A549 treated with Mapracorat at 1 μM for 4 hours (cell line): Measurements from ENCODE around the gene ZNF573. TPM values are rescaled to one million over a fixed set of nuclear protein-coding genes. Genes with fewer than 3 reads are reported as not detected.

Experiments
- total RNA-seq: library from RNA; stranded (reverse); fragments of 200-300 nt; extraction: Qiagen RNA extraction; gene quantifications from 5 replicates; pipeline ENCODE4 v1.2.3, GENCODE V29; 2022

ZNF573 gene
- total RNA-seq, result 1.7 to 3.5 TPM (median 2.8 TPM) in 5 replicates

DNA sequence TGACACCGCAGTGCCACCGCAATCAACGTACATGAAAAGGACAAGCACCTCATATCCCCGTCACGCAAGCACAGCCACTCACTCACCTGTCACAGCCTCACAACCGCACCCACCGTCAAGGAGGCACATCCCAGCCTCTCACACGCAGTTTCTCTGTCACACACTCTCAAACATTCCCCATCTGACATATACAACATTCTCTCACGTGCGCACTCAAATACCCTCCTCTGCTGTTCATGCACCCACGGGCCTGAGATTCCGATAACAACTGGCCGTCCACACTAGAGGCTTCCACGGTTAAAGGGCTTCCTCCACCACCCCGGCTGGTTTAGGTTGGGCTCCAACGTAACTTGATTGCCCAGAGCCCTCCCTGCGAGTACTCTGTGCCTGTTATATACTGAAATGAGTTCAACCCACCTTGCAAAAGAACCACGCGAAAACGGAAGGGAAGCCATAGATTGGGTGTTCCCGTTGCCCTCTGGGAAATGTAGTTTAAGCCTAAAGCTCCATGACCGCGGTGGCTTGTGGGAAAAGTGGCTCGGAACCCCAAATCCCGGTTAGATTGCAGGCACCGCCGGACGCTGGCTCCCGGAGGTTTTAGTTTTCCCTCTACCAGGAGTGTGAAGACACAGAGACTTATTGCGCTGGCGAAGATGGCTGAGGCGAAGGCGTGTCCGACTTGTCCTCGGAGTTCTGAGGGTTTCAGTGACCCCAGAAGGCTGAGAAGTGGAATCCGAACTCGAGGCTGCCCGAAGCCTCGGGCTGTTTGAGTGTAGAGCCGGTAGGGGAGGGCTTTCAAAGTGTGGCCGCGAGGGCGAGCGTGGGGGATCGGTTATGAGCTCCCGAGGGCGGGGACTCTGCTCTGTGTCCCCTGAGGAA, at the start of gene ZNF573:
TSS of gene ZNF573 (minus strand) at position 460 of the 879 bp plus-strand sequence. CDS start 5,857 bp downstream, outside the sequence.

DNA sequence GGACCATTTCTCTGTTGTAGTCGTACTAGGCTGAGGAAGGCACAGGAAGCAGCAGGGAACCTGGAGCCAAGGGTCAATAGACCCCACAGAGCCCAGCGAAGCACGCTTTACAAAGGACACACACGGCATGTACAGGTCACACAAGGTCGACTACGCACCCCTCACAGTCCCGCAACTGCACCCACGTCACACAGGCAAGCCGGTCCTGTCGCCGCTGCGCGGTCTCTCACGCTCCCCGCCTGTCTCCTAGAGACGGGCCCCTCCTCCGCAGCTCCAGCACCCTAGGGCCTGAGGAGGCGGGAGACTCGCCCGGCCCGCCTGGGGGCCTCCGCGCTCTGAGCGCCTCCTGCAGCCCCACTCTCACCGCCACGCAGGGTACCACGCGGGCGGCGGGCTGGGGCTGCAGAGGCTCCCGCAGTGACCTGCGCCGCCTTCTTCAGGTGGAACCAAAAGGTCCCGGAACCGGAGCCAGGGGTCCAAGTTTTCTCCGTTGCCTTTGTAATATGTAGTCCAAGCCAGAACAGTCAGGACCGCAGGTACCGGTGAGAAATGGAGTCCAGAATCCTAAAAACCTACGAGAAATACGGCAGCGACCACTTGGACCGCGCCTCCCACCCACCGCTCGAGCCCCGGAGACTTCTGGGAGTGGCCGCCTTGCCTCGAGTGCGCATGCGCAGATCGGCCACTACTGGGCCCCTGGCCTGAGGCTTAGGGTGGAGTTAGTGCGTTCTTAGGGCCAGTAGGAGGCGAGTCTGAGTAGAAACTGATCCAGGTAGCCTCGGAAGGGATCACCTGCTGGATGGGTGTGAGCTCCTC, 60.1 kb downstream of the ZNF573 start, which contains the start of gene ZNF607:
TSS of gene ZNF607 (minus strand) at position 651 of the 816 bp plus-strand sequence. CDS start 8,143 bp downstream, outside the sequence.

Other genes with a start within 250 kb of the ZNF573 start
- gene ZNF571, start 184.8 kb downstream of the ZNF573 start, total RNA-seq, result 0.61 to 1.6 TPM (median 0.84 TPM) in 5 replicates
- not detected in 5 replicates for gene ZNF540, start 184.7 kb downstream of the ZNF573 start, total RNA-seq
- 6.9 to 10.6 TPM (median 7.4 TPM) in 5 replicates for gene ZFP30, start 124.1 kb downstream of the ZNF573 start, total RNA-seq
- gene ZNF607, start 59.8 kb downstream of the ZNF573 start, total RNA-seq, result 4.4 to 6.0 TPM (median 4.6 TPM) in 5 replicates
- gene WDR87, start 127.0 kb upstream of the ZNF573 start, total RNA-seq, result not detected in 5 replicates
- gene SIPA1L3, start 127.6 kb upstream of the ZNF573 start, total RNA-seq, result 26.9 to 42.3 TPM (median 32.9 TPM) in 5 replicates